ENCODE measurements around the gene PEPD.
A peak's percentile ranks its signal among the peaks of the same experiment; 100 is the strongest.

The PEPD gene

GRCh38 chr19:33381101-33381500, 140.5 kb downstream of the PEPD start:
- no peak for DNase-seq

- DNase-seq = no peak
These were observed 142.3 kb downstream of the PEPD start for GRCh38 chr19:33379151-33379829.

GRCh38 chr19:33377586-33378475, 143.8 kb downstream of the PEPD start:
- DNase-seq = no peak

GRCh38 chr19:33376941-33377557, 144.5 kb downstream of the PEPD start:
- no peak for DNase-seq

GRCh38 chr19:33376423-33376822, 145.2 kb downstream of the PEPD start:
- DNase-seq = peak in 1 of 14 donors; percentile 28

- no peak for DNase-seq
These were observed 145.8 kb downstream of the PEPD start for GRCh38 chr19:33375837-33376159.

- DNase-seq = no peak
These were observed 146.3 kb downstream of the PEPD start for GRCh38 chr19:33375156-33375836.

- DNase-seq = peak in 2 of 14 donors; percentile 21 to 56
These were observed 147.3 kb downstream of the PEPD start for GRCh38 chr19:33374236-33374714.

GRCh38 chr19:33373453-33374235, 147.9 kb downstream of the PEPD start, which contains the start of gene CEBPG:
Gene CEBPG (plus strand): TSS chr19:33373709. CDS start chr19:33379240, 5,531 bp downstream.
- DNase-seq = peak; percentile 54 to 96 (median 89)

GRCh38 chr19:33370783-33371182, 150.8 kb downstream of the PEPD start:
- DNase-seq = no peak

- DNase-seq = no peak
These were observed 153.3 kb downstream of the PEPD start for GRCh38 chr19:33368074-33368864.

GRCh38 chr19:33366897-33367296, 154.7 kb downstream of the PEPD start:
- DNase-seq = no peak

- no peak for DNase-seq
These were observed 155.5 kb downstream of the PEPD start for GRCh38 chr19:33366127-33366526.

- DNase-seq = no peak
These were observed 155.9 kb downstream of the PEPD start for GRCh38 chr19:33365691-33366090.

- no peak for DNase-seq
These were observed 158.1 kb downstream of the PEPD start for GRCh38 chr19:33363476-33363875.

- no peak for DNase-seq
These were observed 158.9 kb downstream of the PEPD start for GRCh38 chr19:33362508-33363228.

GRCh38 chr19:33359581-33359980, 162.0 kb downstream of the PEPD start:
- DNase-seq = no peak

GRCh38 chr19:33358408-33358807, 163.2 kb downstream of the PEPD start:
- no peak for DNase-seq

- no peak for DNase-seq
These were observed 164.0 kb downstream of the PEPD start for GRCh38 chr19:33357556-33357955.

- DNase-seq = no peak
These were observed 166.1 kb downstream of the PEPD start for GRCh38 chr19:33355535-33355934.

All from C1 segment of cervical spinal cord (tissue), 14 donors.